ENCODE measurements around the gene IRF4.

IRF4 gene

GRCh38 chr6:455835-456234 lies 64.3 kb downstream of the IRF4 start:
- Histone ChIP-seq H3K9me3 (ENCODE audit: insufficient read depth, low read depth, low read length) (no peaks in the 10 kb centered on the region; the same call in 1 of the 2 replicates), H3K36me3 (ENCODE audit: insufficient read depth, low read depth, low read length) (no peaks in the 10 kb centered on the region), H3K27me3 (ENCODE audit: insufficient read depth, low read length) (no peaks in the 10 kb centered on the region), H3K4me1 (ENCODE audit: insufficient read depth, low read length) (peaks cover 3% of the 10 kb centered on the region; the same call in 1 of the 2 replicates), H3K27ac (ENCODE audit: low read length) (no peak overlapping the region), H3K4me3 (ENCODE audit: low read length) (no peak overlapping the region), H3K9ac (ENCODE audit: low read depth, low read length) (no peak overlapping the region)

GRCh38 chr6:456358-456867 lies 64.9 kb downstream of the IRF4 start:
- H3K27me3 ChIP-seq (ENCODE audit: insufficient read depth, low read length), result no peaks in the 10 kb centered on the region
- no peak overlapping the region for H3K4me3 ChIP-seq (ENCODE audit: low read length)
- H3K36me3 ChIP-seq (ENCODE audit: insufficient read depth, low read depth, low read length), result no peaks in the 10 kb centered on the region
- H3K9ac ChIP-seq (ENCODE audit: low read depth, low read length), result no peak overlapping the region
- no peaks in the 10 kb centered on the region; the same call in 1 of the 2 replicates for H3K9me3 ChIP-seq (ENCODE audit: insufficient read depth, low read depth, low read length)
- no peak overlapping the region for H3K27ac ChIP-seq (ENCODE audit: low read length)
- peaks cover 3% of the 10 kb centered on the region; the same call in 1 of the 2 replicates for H3K4me1 ChIP-seq (ENCODE audit: insufficient read depth, low read length)

- H3K27ac ChIP-seq (ENCODE audit: low read length), result no peak overlapping the region
- H3K9me3 ChIP-seq (ENCODE audit: insufficient read depth, low read depth, low read length), result no peaks in the 10 kb centered on the region; the same call in 1 of the 2 replicates
- no peak overlapping the region for H3K4me3 ChIP-seq (ENCODE audit: low read length)
- H3K9ac ChIP-seq (ENCODE audit: low read depth, low read length), result no peak overlapping the region
- peaks cover 3% of the 10 kb centered on the region; the same call in 1 of the 2 replicates for H3K4me1 ChIP-seq (ENCODE audit: insufficient read depth, low read length)
- H3K27me3 ChIP-seq (ENCODE audit: insufficient read depth, low read length), result no peaks in the 10 kb centered on the region
- H3K36me3 ChIP-seq (ENCODE audit: insufficient read depth, low read depth, low read length), result no peaks in the 10 kb centered on the region
Measured at GRCh38 chr6:456887-457286, 65.3 kb downstream of the IRF4 start.

Measured in iPS-20b (cell line).